Naive thymus-derived CD4-positive, alpha-beta T cell (primary cell): Measurements from ENCODE around the gene LMNB1. TPM values are rescaled to one million over a fixed set of nuclear protein-coding genes. Genes with fewer than 3 reads are reported as not detected.
A peak's percentile ranks its signal among the peaks of the same experiment; 100 is the strongest.

Experiments used
- ATAC-seq: fragments of 150-1000 bp; cut with Tn5 transposase; 2 replicates; pipeline ENCODE4 v1.10.0; 2021; ENCODE audit warnings: mild to moderate bottlenecking, moderate library complexity
- CTCF ChIA-PET: fragments of 350-600 bp; sonication (Branson Sonifier 250); formaldehyde crosslinking; loops from one replicate; lab custom pipeline; 2021; ENCODE audit warnings: antibody characterized with exemption; lab: Charles Lee
- POLR2A ChIA-PET: fragments of 350-600 bp; sonication (Branson Sonifier 250); formaldehyde crosslinking; loops from one replicate; lab custom pipeline; 2021; ENCODE audit warnings: antibody characterized with exemption, inconsistent platforms; lab: Charles Lee
- DNase-seq, 9 donors: peaks; one replicate each; pipeline versions ENCODE4 v3.0.0 to v3.0.0-alpha.2; 2020 to 2022; ENCODE audit warnings: mixed read lengths in 1 of 9
- H3K27ac ChIP-seq: one replicate; pipeline ENCODE4 v1.7.0; 2013; ENCODE audit warnings: mild to moderate bottlenecking, low read depth, low read length, moderate library complexity
- H3K27me3 ChIP-seq, 2 donors: one replicate each; pipeline ENCODE4 v1.7.0; 2013; ENCODE audit warnings: low read length in 2 of 2, mild to moderate bottlenecking in 2 of 2, moderate library complexity in 2 of 2; ENCODE audit not compliant: control insufficient read depth in 2 of 2, insufficient read depth in 2 of 2
- H3K36me3 ChIP-seq, 3 experiments: 1 replicate in 2 of 3; 2 replicates in 1 of 3; pipeline ENCODE4 v1.7.0; 2013; ENCODE audit warnings: low read length in 3 of 3, mild to moderate bottlenecking in 3 of 3, moderate library complexity in 1 of 3; ENCODE audit not compliant: insufficient read depth in 3 of 3, control insufficient read depth in 2 of 3
- H3K4me1 ChIP-seq, 2 donors: one replicate each; pipeline ENCODE4 v1.7.0; 2013; ENCODE audit warnings: low read length in 2 of 2, mild to moderate bottlenecking in 2 of 2, moderate library complexity in 1 of 2; ENCODE audit not compliant: control insufficient read depth in 2 of 2, insufficient read depth in 2 of 2
- H3K4me3 ChIP-seq: 2 replicates; pipeline ENCODE4 v1.7.0; 2013; ENCODE audit warnings: mild to moderate bottlenecking, low read length
- H3K9me3 ChIP-seq, 3 experiments: 1 replicate in 2 of 3; 2 replicates in 1 of 3; pipeline ENCODE4 v1.7.0; 2013; ENCODE audit warnings: low read length in 3 of 3; ENCODE audit not compliant: control insufficient read depth in 2 of 3
- H3K27ac Mint-ChIP-seq, 9 donors: one replicate each; pipeline ENCODE4 v1.8.0; 2020 to 2022; ENCODE audit warnings: mixed read lengths in 9 of 9, mild to moderate bottlenecking in 8 of 9, moderate library complexity in 5 of 9, inconsistent platforms in 2 of 9
- H3K27me3 Mint-ChIP-seq, 5 donors: one replicate each; pipeline ENCODE4 v1.8.0; 2021 to 2022; ENCODE audit warnings: mixed read lengths in 5 of 5, mild to moderate bottlenecking in 1 of 5
- H3K36me3 Mint-ChIP-seq, 5 donors: one replicate each; pipeline ENCODE4 v1.8.0; 2020 to 2022; ENCODE audit warnings: mixed read lengths in 5 of 5, mild to moderate bottlenecking in 3 of 5, inconsistent platforms in 1 of 5
- H3K4me1 Mint-ChIP-seq, 7 donors: one replicate each; pipeline ENCODE4 v1.8.0; 2020 to 2022; ENCODE audit warnings: mixed read lengths in 7 of 7, mild to moderate bottlenecking in 3 of 7, inconsistent platforms in 1 of 7
- H3K4me3 Mint-ChIP-seq, 10 donors: one replicate each; pipeline ENCODE4 v1.8.0; 2020 to 2022; ENCODE audit warnings: mild to moderate bottlenecking in 10 of 10, mixed read lengths in 10 of 10, moderate library complexity in 6 of 10, inconsistent platforms in 2 of 10
- H3K9me3 Mint-ChIP-seq, 11 donors: one replicate each; pipeline ENCODE4 v1.8.0; 2020 to 2022; ENCODE audit warnings: mixed read lengths in 11 of 11, mild to moderate bottlenecking in 4 of 11, inconsistent platforms in 1 of 11, moderate library complexity in 1 of 11
- intact Hi-C, 2 donors: fragments of 100-400 bp; cut with micrococcal nuclease; formaldehyde crosslinking; loops; one replicate each; pipeline ENCODE4 v1.15.1; 2023
- polyA plus RNA-seq, 2 donors: library from polyadenylated mRNA; unstranded; fragments of 300-500 nt; fragmentation: Illumina TruSeq; gene quantifications; one replicate each; pipeline ENCODE4 v1.2.3, GENCODE V29; 2021
- total RNA-seq, 6 experiments: library from RNA in 5 of 6; stranded (reverse) in 5 of 6; gene quantifications; 1 replicate in 5 of 6; 2 replicates in 1 of 6; pipeline ENCODE4 v1.2.3 and lab custom pipeline; 2021 to 2026

LMNB1 gene
- total and polyA plus RNA-seq, 7 experiments from 2014 or later: 10.5 to 218 (median 26.7) TPM

DNA sequence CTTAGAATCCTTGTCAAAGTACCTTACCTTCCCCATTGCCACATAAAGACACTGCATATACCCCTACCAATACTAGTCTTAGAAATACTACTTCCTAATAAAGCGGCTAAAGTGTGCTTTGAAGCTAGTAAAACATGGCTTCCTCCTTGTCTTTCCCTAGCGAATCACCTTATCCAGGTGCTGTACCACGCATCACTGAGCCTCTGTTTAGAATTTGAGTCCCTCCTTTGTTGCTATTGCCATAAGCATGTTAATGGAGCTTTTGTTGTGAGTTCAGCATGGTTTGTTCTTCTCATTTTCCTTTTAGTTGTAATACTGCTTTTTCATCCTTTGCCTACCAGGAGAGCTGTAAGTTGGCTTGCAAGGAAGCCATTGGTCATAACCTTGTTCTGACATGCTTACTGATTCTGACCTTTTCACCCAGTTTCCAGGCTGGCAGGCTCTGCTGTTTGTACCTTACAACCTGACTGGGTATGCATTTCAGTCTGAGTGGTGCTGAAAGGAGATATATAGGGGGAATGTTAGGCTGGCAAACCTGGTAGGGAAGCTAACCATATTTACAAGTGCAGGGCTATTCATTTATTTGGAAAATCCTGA is 49.8 kb downstream of the LMNB1 start:
- intact Hi-C loops: loop anchor here in 1 of 2 donors (10.0 kb wide), 1 partner anchor 668 kb away; no protein-coding TSS in a partner anchor
- Histone ChIP-seq H3K27me3 (no peaks in the 10 kb centered on the region), H3K27ac (no peak overlapping the region), H3K9me3 (no peaks in the 10 kb centered on the region), H3K4me3 (no peak overlapping the region), H3K4me1 (no peaks in the 10 kb centered on the region), H3K36me3 (peaks cover 0 to 66% (median 0%) of the 10 kb centered on the region in 3 experiments)
- no peak for DNase-seq
- POLR2A ChIA-PET: no interaction called here
- Mint-ChIP-seq H3K4me3 (no peak overlapping the region), H3K4me1 (peaks cover 0 to 12% (median 0%) of the 10 kb centered on the region in 7 donors), H3K27me3 (no peaks in the 10 kb centered on the region), H3K36me3 (peaks cover 26 to 38% (median 34%) of the 10 kb centered on the region in 5 donors), H3K9me3 (no peaks in the 10 kb centered on the region), H3K27ac (peak overlapping the region in 2 of 9 donors; percentile 49 to 50)
- CTCF ChIA-PET: no interaction called here
- ATAC-seq: no peak

DNA sequence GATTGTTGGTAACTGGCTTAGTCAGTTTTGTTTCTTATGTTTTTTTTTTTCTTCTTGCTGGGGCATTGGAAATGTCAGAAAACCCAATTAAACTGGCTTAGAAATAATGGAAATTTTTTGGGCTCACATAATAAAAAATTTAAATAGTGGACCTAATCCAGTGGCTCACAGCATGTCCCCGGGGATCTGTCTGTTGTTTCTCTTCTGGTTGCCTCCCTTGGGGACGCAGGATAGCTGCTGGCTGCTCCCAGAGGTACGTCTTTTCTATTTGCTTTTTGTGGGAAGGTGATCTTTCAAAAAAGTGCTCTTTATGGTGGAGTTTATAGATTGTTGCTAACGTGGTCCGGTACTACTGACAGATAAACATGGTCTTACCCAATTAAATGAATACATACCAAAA is 52.2 kb downstream of the LMNB1 start:
- POLR2A ChIA-PET: interaction anchor here (0.6 kb wide), 1 partner anchor 134 kb away, joined by 3 read pairs; no protein-coding TSS in a partner anchor
- Mint-ChIP-seq H3K27ac (peak overlapping the region in 1 of 9 donors; percentile 32), H3K36me3 (peaks cover 26 to 43% (median 37%) of the 10 kb centered on the region in 5 donors), H3K4me3 (no peak overlapping the region), H3K9me3 (no peaks in the 10 kb centered on the region), H3K27me3 (no peaks in the 10 kb centered on the region), H3K4me1 (peaks cover 0 to 8% (median 0%) of the 10 kb centered on the region in 7 donors)
- no peak for ATAC-seq
- no peak for DNase-seq
- CTCF ChIA-PET: no interaction called here
- intact Hi-C loops: loop anchor here in 1 of 2 donors (10.0 kb wide), 1 partner anchor 666 kb away; no protein-coding TSS in a partner anchor
- Histone ChIP-seq H3K27ac (no peak overlapping the region), H3K4me1 (no peaks in the 10 kb centered on the region), H3K9me3 (no peaks in the 10 kb centered on the region), H3K36me3 (peaks cover 0 to 61% (median 0%) of the 10 kb centered on the region in 3 experiments), H3K27me3 (no peaks in the 10 kb centered on the region), H3K4me3 (no peak overlapping the region)

DNA sequence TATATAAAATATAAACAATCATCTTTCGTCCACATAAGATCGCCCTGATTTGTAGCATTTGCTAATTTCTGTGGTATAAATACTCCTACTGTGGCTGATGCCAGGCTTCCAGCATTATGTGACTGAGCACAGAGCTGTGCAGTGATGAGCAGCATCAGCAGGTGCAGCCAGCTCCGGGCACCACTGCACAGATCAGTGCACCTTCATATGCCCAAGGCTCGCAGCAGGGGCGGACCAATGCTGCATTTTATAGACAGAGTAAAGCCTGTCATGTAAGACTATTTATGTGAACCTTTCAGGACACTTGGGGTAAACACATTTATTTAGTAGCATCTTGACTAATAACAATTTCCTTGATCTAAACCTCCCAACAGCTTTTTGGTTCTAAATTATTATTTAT is 53.1 kb downstream of the LMNB1 start:
- Mint-ChIP-seq H3K4me3 (no peak overlapping the region), H3K27me3 (no peaks in the 10 kb centered on the region), H3K9me3 (no peaks in the 10 kb centered on the region), H3K36me3 (peaks cover 26 to 52% (median 39%) of the 10 kb centered on the region in 5 donors), H3K27ac (peak overlapping the region in 1 of 9 donors; percentile 65), H3K4me1 (peaks cover 0 to 10% (median 0%) of the 10 kb centered on the region in 7 donors)
- no peak for ATAC-seq
- CTCF ChIA-PET: interaction anchor here (0.7 kb wide), 1 partner anchor 179 kb away, joined by 3 read pairs; no protein-coding TSS in a partner anchor
- no peak for DNase-seq
- H3K9me3 ChIP-seq: no peaks in the 10 kb centered on the region
- H3K27ac ChIP-seq: no peak overlapping the region
- H3K27me3 ChIP-seq: no peaks in the 10 kb centered on the region
- peaks cover 0 to 61% (median 0%) of the 10 kb centered on the region in 3 experiments for H3K36me3 ChIP-seq
- H3K4me1 ChIP-seq: no peaks in the 10 kb centered on the region
- H3K4me3 ChIP-seq: no peak overlapping the region
- POLR2A ChIA-PET: interaction anchor here (0.9 to 1.6 kb wide), 2 partner anchors 24 to 52 kb away, joined by 3 read pairs; no protein-coding TSS in a partner anchor
- intact Hi-C loops: loop anchor here in 1 of 2 donors (2.0 kb wide), 1 partner anchor 15 kb away; no protein-coding TSS in a partner anchor

DNA sequence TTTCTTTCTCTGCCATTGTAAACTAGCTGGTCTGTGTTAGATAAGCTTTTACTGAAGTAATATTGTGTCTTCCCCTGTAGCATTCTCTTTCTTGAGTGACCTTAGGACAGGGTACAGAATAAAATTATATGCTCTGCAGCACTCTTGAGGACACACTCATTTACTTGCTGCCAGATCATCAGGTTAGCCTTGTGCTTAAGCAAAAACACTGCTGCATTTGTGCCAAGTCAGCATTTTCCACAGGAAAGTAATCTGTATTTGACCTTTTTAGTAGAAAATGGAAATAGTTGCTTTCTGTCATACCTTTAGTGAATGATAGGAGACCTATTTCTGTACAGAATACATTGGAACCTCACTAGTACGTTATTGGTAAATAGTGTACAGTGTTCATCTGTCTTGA is 54.2 kb downstream of the LMNB1 start:
- intact Hi-C loops: loop anchor here in 1 of 2 donors (2.0 kb wide), 1 partner anchor 14 kb away; no protein-coding TSS in a partner anchor
- H3K4me1 Mint-ChIP-seq: peaks cover 0 to 12% (median 0%) of the 10 kb centered on the region in 7 donors
- H3K27ac Mint-ChIP-seq: peak overlapping the region in 1 of 9 donors; percentile 6
- H3K9me3 Mint-ChIP-seq: no peaks in the 10 kb centered on the region
- no peak for ATAC-seq
- CTCF ChIA-PET: no interaction called here
- POLR2A ChIA-PET: interaction anchor here (0.9 to 1.6 kb wide), 2 partner anchors 23 to 53 kb away, joined by 3 read pairs; no protein-coding TSS in a partner anchor
- no peak overlapping the region for H3K4me3 Mint-ChIP-seq
- H3K4me1 ChIP-seq: no peaks in the 10 kb centered on the region
- no peaks in the 10 kb centered on the region for H3K27me3 Mint-ChIP-seq
- H3K9me3 ChIP-seq: no peaks in the 10 kb centered on the region
- H3K4me3 ChIP-seq: no peak overlapping the region
- peaks cover 18 to 48% (median 31%) of the 10 kb centered on the region in 5 donors for H3K36me3 Mint-ChIP-seq
- DNase-seq: no peak
- H3K27ac ChIP-seq: no peak overlapping the region
- H3K36me3 ChIP-seq: peaks cover 0 to 53% (median 0%) of the 10 kb centered on the region in 3 experiments
- H3K27me3 ChIP-seq: no peaks in the 10 kb centered on the region

DNA sequence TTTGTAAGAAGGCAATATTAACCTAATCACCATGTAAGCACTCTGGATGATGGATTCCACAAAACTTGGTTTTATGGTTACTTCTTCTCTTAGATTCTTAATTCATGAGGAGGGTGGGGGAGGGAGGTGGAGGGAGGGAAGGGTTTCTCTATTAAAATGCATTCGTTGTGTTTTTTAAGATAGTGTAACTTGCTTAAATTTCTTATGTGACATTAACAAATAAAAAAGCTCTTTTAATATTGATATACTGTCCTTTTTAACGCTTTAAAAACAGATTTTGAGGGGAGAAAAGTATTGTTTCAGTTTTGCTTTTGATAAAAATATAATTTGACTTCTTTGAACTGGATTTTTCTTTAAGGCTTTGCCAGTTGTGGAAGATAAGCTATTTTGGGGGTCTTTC is 59.8 kb downstream of the LMNB1 start:
- Histone ChIP-seq H3K4me1 (no peaks in the 10 kb centered on the region), H3K27me3 (no peaks in the 10 kb centered on the region), H3K27ac (no peak overlapping the region), H3K4me3 (no peak overlapping the region), H3K36me3 (peaks cover 0 to 14% (median 0%) of the 10 kb centered on the region in 3 experiments), H3K9me3 (no peaks in the 10 kb centered on the region)
- ATAC-seq: no peak
- Mint-ChIP-seq H3K27ac (peak overlapping the region in 1 of 9 donors; percentile 58), H3K27me3 (no peaks in the 10 kb centered on the region), H3K4me3 (no peak overlapping the region), H3K36me3 (peaks cover 0 to 43% (median 13%) of the 10 kb centered on the region in 5 donors), H3K9me3 (no peaks in the 10 kb centered on the region), H3K4me1 (peaks cover 0 to 8% (median 0%) of the 10 kb centered on the region in 7 donors)
- CTCF ChIA-PET: interaction anchor here (0.6 to 2.4 kb wide), 9 partner anchors 12 to 657 kb away, joined by 3 to 6 read pairs (median 3); no protein-coding TSS in a partner anchor
- intact Hi-C loops: no loop called here
- POLR2A ChIA-PET: interaction anchor here (0.6 to 3.5 kb wide), 4 partner anchors 9 to 55 kb away, joined by 3 to 23 read pairs (median 4); no protein-coding TSS in a partner anchor
- no peak for DNase-seq

DNA sequence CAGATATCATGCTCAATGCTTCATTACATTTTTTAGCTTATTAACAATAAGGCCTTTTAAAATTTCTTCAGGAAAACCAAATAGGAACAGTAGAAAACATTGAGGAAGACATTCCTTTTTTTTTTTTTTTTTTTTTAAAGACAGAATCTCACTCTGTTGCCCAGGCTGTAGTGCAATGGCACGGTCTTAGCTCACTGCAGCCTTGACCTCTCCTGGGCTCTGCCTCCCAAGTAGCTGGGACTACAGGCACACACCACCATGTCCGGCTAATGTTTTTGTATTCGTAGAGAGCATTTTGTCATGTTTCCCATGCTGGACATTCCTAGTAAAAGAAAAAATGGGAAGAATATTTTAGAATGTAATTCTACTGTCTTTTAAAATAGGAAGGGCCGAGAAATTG is 60.3 kb downstream of the LMNB1 start:
- no peaks in the 10 kb centered on the region for H3K9me3 ChIP-seq
- POLR2A ChIA-PET: interaction anchor here (0.6 to 3.5 kb wide), 3 partner anchors 15 to 55 kb away, joined by 3 to 23 read pairs (median 3); no protein-coding TSS in a partner anchor
- Mint-ChIP-seq H3K4me1 (peaks cover 0 to 8% (median 0%) of the 10 kb centered on the region in 7 donors), H3K27ac (no peak overlapping the region), H3K9me3 (no peaks in the 10 kb centered on the region), H3K27me3 (no peaks in the 10 kb centered on the region), H3K36me3 (peaks cover 0 to 43% (median 13%) of the 10 kb centered on the region in 5 donors), H3K4me3 (no peak overlapping the region)
- H3K36me3 ChIP-seq: peaks cover 0 to 14% (median 0%) of the 10 kb centered on the region in 3 experiments
- H3K4me1 ChIP-seq: no peaks in the 10 kb centered on the region
- no peak overlapping the region for H3K4me3 ChIP-seq
- CTCF ChIA-PET: interaction anchor here (0.5 to 2.4 kb wide), 12 partner anchors 12 to 656 kb away, joined by 3 to 6 read pairs (median 3); no protein-coding TSS in a partner anchor
- H3K27ac ChIP-seq: no peak overlapping the region
- DNase-seq: no peak
- no peaks in the 10 kb centered on the region for H3K27me3 ChIP-seq
- intact Hi-C loops: no loop called here
- no peak for ATAC-seq
